Lower leg skin (tissue), 3 donors: ENCODE data around the gene DLG2.

Experiments used
- CTCF ChIP-seq, 3 donors: fragments of 450-650 bp; IDR thresholded peaks; one replicate each; pipeline ENCODE4 v1.5.1; 2016; ENCODE audit warnings: antibody characterized with exemption in 3 of 3, mild to moderate bottlenecking in 3 of 3, moderate library complexity in 2 of 3
- POLR2A ChIP-seq, 2 donors: fragments of 450-650 bp; IDR thresholded peaks; one replicate each; pipeline ENCODE4 v1.6.1; 2016 to 2017; ENCODE audit warnings: antibody characterized with exemption in 2 of 2, mild to moderate bottlenecking in 1 of 2, moderate library complexity in 1 of 2

- TF ChIP-seq CTCF (IDR thresholded peaks at IDR 0.05) (no peak), POLR2A (IDR thresholded peaks at IDR 0.05) (no peak)
Observed at GRCh38 chr11:84804041-84804440, 823.1 kb downstream of the DLG2 start.
